ENCODE measurements around the gene TM7SF3.
A peak's percentile ranks its signal among the peaks of the same experiment; 100 is the strongest.
"Not testable (repeated sequence)": the region's sequence is repeated elsewhere in the genome, so short reads cannot be mapped to it uniquely, and the experiment has no call there.

TM7SF3 gene

GRCh38 chr12:26979733-26980132, 34.5 kb downstream of the TM7SF3 start:
- DNase-seq = no peak
- no peak for ATAC-seq

- ATAC-seq = no peak
- no peak for DNase-seq
These were observed 35.4 kb downstream of the TM7SF3 start for GRCh38 chr12:26978801-26979200.

GRCh38 chr12:26976687-26977086, 37.5 kb downstream of the TM7SF3 start:
- DNase-seq = no peak
- ATAC-seq = no peak

- peak; percentile 65 for DNase-seq
- peak; percentile 100 for ATAC-seq
These were observed 42.2 kb downstream of the TM7SF3 start for GRCh38 chr12:26971963-26972362.

- DNase-seq = no peak
- ATAC-seq = no peak
These were observed 44.0 kb downstream of the TM7SF3 start for GRCh38 chr12:26970136-26970535.

GRCh38 chr12:26966842-26967241, 47.3 kb downstream of the TM7SF3 start:
- ATAC-seq (no peak), DNase-seq (no peak)

- DNase-seq (no peak), ATAC-seq (no peak)
These were observed 50.8 kb downstream of the TM7SF3 start for GRCh38 chr12:26963413-26963812.

GRCh38 chr12:26961803-26962202, 52.4 kb downstream of the TM7SF3 start:
- ATAC-seq (no peak), DNase-seq (no peak)

- DNase-seq, ATAC-seq: not testable (repeated sequence)
These were observed 52.8 kb downstream of the TM7SF3 start for GRCh38 chr12:26961391-26961790.

GRCh38 chr12:26954027-26954426, 60.2 kb downstream of the TM7SF3 start:
- no peak for DNase-seq
- ATAC-seq = no peak

- DNase-seq (no peak), ATAC-seq (no peak)
These were observed 60.7 kb downstream of the TM7SF3 start for GRCh38 chr12:26953447-26953846.

- no peak for DNase-seq
- no peak for ATAC-seq
These were observed 65.9 kb downstream of the TM7SF3 start for GRCh38 chr12:26948309-26948708.

GRCh38 chr12:26941215-26941594, 73.0 kb downstream of the TM7SF3 start:
- no peak for ATAC-seq
- DNase-seq = no peak

GRCh38 chr12:26940516-26941214, 73.5 kb downstream of the TM7SF3 start:
- DNase-seq (peak; percentile 12), ATAC-seq (no peak)

GRCh38 chr12:26939953-26940352, 74.2 kb downstream of the TM7SF3 start:
- DNase-seq (no peak), ATAC-seq (no peak)

- DNase-seq (no peak), ATAC-seq (no peak)
These were observed 74.9 kb downstream of the TM7SF3 start for GRCh38 chr12:26939192-26939832.

- peak; percentile 11 for ATAC-seq
- no peak for DNase-seq
These were observed 75.5 kb downstream of the TM7SF3 start for GRCh38 chr12:26938701-26939062.

GRCh38 chr12:26937863-26938700, 76.1 kb downstream of the TM7SF3 start, which contains the start of the genes FGFR1OP2 and INTS13:
FGFR1OP2 (plus strand) TSS chr12:26938470; CDS start chr12:26954159, 15,689 bp downstream.
INTS13 (minus strand) TSS chr12:26937981; CDS start chr12:26936803, 1,178 bp downstream.
- DNase-seq = peak; percentile 98

GRCh38 chr12:26937443-26937862, 76.7 kb downstream of the TM7SF3 start:
- DNase-seq (no peak), ATAC-seq (no peak)

More at GRCh38 chr12:26937863-26938700, 76.1 kb downstream of the TM7SF3 start, which contains the start of the genes FGFR1OP2 and INTS13:
- ATAC-seq = peak; percentile 96

- ATAC-seq (no peak), DNase-seq (peak; percentile 14)
These were observed 77.4 kb downstream of the TM7SF3 start for GRCh38 chr12:26936559-26937442.

- DNase-seq (no peak), ATAC-seq (no peak)
These were observed 78.4 kb downstream of the TM7SF3 start for GRCh38 chr12:26935636-26936378.

Data from stimulated activated naive CD8-positive, alpha-beta T cell treated with anti-CD3 and anti-CD28 coated beads, Interleukin-15, Interleukin-2, amounts not matched to agents 100 U/mL and 50 U/mL, for 24 hours (primary cell).